Articular chondrocyte of knee joint (primary cell): ENCODE results near the gene MUC6. TPM values are rescaled to one million over a fixed set of nuclear protein-coding genes. Genes with fewer than 3 reads are reported as not detected.

ENCODE experiments used
- total RNA-seq: library from RNA; depleted of rRNA; stranded (reverse); fragments of >200 nt; gene quantifications from 2 replicates; pipeline ENCODE4 v1.2.3, GENCODE V29; 2012

MUC6 gene, protein sequence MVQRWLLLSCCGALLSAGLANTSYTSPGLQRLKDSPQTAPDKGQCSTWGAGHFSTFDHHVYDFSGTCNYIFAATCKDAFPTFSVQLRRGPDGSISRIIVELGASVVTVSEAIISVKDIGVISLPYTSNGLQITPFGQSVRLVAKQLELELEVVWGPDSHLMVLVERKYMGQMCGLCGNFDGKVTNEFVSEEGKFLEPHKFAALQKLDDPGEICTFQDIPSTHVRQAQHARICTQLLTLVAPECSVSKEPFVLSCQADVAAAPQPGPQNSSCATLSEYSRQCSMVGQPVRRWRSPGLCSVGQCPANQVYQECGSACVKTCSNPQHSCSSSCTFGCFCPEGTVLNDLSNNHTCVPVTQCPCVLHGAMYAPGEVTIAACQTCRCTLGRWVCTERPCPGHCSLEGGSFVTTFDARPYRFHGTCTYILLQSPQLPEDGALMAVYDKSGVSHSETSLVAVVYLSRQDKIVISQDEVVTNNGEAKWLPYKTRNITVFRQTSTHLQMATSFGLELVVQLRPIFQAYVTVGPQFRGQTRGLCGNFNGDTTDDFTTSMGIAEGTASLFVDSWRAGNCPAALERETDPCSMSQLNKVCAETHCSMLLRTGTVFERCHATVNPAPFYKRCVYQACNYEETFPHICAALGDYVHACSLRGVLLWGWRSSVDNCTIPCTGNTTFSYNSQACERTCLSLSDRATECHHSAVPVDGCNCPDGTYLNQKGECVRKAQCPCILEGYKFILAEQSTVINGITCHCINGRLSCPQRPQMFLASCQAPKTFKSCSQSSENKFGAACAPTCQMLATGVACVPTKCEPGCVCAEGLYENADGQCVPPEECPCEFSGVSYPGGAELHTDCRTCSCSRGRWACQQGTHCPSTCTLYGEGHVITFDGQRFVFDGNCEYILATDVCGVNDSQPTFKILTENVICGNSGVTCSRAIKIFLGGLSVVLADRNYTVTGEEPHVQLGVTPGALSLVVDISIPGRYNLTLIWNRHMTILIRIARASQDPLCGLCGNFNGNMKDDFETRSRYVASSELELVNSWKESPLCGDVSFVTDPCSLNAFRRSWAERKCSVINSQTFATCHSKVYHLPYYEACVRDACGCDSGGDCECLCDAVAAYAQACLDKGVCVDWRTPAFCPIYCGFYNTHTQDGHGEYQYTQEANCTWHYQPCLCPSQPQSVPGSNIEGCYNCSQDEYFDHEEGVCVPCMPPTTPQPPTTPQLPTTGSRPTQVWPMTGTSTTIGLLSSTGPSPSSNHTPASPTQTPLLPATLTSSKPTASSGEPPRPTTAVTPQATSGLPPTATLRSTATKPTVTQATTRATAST (N-terminal part only)
- not detected in 2 replicates for total RNA-seq

DNA sequence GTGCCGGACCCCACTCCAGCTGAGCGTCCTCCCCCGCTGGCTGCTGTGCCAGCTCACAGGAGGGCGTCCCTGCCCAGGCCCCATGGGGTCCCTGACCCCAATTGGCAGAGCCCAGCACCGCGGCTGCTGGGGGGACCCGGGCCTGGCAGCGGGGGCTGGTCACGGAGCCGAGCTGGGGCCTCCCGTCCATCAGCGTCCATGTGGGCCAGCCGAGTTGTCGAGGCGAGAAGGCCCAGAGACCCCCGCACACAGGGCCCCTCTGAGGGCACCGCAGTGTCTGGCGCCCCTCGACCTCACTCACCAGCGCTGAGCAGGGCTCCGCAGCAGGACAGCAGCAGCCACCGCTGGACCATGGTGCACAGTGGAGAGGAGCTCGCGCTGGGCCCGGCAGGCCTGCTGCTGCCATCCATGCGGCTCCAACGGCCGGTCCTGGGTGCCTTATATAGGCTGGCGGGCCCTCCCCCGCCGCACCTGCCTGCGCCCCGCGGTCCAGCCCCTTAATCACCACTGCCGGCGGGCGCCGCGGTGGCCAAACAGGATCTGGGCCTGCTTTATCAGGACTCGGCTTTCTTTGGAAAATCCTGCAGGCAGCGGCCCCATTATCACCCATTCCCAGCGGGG, at the start of gene MUC6:
TSS of gene MUC6 (minus strand) at position 416 of the 621 bp plus-strand sequence. CDS start at position 353, 63 bp downstream.

DNA sequence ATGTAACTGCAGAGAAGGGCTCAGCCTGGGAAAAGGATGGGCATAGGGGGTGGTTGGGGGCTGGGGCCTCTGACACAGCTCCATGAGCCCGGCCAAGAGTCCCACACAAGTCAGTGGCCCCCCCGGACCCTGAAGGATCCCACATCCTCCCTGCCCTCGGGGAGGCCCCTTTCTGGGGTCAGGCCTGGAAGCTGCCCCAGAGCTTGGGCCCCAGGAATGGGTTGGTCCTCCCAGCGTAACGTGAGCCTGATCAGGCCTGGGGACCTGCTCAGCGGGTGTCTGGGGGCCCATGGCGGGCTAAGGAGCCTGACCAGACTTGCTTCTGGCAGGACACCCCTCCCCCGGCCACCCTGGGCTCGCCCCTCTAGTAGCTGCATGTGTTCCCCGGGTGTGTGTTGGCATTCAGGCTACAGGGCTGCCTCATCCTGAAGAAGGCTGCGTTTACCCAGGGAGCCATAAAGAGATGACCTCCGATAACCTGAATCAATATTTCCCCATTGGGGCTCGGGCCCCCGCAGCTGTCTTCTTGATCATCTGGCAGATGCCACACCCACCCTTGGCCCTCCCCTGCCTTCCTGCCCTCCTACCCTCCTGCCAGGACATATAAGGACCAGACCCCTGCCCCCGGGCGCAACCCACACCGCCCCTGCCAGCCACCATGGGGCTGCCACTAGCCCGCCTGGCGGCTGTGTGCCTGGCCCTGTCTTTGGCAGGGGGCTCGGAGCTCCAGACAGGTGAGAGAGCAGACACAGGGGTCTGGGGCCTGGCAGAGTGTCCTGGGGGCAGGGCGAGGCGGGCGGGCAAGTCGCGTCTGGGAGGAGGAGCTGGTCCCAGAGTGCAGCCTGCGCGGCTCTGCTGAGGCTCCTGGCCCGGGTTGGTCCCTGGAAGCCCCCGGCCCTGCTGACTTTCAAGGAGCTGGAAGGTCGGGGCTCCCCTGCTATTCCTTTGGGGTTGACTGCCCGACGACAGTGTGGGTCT, 38.0 kb upstream of the MUC6 start, which contains the start of gene MUC2:
TSS of gene MUC2 (plus strand) at position 631 of the 978 bp plus-strand sequence.

Other genes starting within 250 kb of the MUC6 start
- 0.26 and 0.32 TPM in 2 replicates for gene CEND1, start 246.6 kb downstream of the MUC6 start, total RNA-seq
- 8.8 and 11.1 TPM in 2 replicates for gene SLC25A22, start 238.4 kb downstream of the MUC6 start, total RNA-seq
- 4.0 and 4.4 TPM in 2 replicates for gene PIDD1, start 231.5 kb downstream of the MUC6 start, total RNA-seq
- gene RPLP2, start 226.8 kb downstream of the MUC6 start, total RNA-seq: 175 and 207 TPM in 2 replicates
- 30.6 and 44.2 TPM in 2 replicates for gene PNPLA2, start 217.8 kb downstream of the MUC6 start, total RNA-seq
- gene CRACR2B, start 208.8 kb downstream of the MUC6 start, total RNA-seq: 1.6 and 2.6 TPM in 2 replicates
- 463 and 552 TPM in 2 replicates for gene CD151, start 203.8 kb downstream of the MUC6 start, total RNA-seq
- 76.4 and 102 TPM in 2 replicates for gene POLR2L, start 194.2 kb downstream of the MUC6 start, total RNA-seq
- 192 and 199 TPM in 2 replicates for gene TSPAN4, start 193.9 kb downstream of the MUC6 start, total RNA-seq
- gene CHID1, start 125.9 kb downstream of the MUC6 start, total RNA-seq: 38.0 and 48.3 TPM in 2 replicates
- gene AP2A2, start 110.8 kb downstream of the MUC6 start, total RNA-seq: 36.5 and 39.1 TPM in 2 replicates
- gene MUC2, start 38.2 kb upstream of the MUC6 start, total RNA-seq: not detected in 2 replicates
- gene MUC5AC, start 121.2 kb upstream of the MUC6 start, total RNA-seq: not detected in 2 replicates
- gene MUC5B, start 186.3 kb upstream of the MUC6 start, total RNA-seq: not detected in 2 replicates